ENCODE measurements around the gene VPS37C.

VPS37C gene

DNA sequence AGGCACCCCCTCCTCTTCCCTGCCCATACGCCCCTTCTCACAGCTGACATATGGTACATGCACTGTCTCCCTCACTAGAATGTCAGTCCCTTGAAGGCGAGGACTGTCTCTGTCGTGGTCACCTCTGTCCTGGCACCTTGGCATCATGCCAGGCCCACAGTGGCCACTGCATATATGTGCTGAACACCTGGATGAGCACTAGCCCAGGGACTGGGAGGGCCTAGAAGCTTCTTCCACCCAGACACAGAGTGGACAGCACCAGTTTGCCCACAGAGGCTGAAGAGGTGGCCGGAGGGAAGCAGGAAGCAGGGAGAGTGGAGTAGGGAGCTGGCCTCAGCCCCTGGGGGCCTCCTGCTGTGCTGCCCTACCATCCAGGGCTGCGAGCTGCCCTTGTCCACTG is 28.6 kb downstream of the VPS37C start:
- no peak for DNase-seq (ENCODE audit: low read depth)

DNA sequence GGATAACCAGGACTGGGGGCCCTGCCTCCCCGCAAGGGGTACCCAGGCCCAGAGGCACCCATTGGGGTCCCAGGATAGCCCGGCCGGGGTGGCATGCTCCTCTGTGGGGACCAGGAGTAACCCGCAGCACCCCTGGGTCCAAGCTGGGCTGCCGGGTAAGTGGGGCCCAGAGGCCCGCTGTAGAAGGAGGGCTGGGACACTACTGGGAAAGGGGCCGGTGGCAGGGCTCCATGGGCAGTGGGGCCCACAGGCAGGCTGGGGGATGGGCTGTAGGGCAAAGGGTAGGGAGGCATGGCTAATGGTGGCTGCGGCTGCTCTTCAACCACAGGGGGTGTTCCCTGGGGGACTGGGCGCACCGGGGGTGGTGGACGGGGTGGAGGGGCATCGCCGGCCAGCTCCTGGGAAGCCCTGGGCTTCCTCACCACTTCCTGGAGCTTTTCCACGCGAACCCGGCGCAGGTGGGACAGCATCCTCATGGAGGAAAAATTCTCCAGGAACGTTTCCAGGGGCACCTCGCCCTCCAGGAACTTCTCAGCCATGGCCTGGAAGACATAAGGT is 29.1 kb downstream of the VPS37C start:
- DNase-seq (ENCODE audit: low read depth): no peak

DNA sequence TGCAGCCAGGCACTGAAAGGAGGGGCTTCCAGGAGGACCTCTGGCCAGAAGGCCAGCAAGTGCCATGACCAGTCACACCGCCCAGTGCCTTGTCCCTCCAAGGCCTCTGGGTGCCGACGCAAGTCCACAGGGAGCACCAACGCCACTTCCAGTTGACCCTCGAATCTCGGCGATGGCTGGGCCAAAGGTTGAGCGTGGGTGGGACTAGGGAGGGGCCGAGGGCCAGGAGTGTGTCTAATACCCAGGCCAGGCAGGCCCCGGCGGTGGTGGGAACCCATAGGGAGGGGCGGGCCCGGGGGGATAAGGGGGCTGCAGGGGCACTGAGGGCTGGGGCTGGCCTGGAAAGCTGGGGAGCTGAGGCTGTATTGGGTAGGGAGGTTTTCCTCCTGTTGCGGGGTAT is 29.6 kb downstream of the VPS37C start:
- DNase-seq (ENCODE audit: low read depth): no peak

DNA sequence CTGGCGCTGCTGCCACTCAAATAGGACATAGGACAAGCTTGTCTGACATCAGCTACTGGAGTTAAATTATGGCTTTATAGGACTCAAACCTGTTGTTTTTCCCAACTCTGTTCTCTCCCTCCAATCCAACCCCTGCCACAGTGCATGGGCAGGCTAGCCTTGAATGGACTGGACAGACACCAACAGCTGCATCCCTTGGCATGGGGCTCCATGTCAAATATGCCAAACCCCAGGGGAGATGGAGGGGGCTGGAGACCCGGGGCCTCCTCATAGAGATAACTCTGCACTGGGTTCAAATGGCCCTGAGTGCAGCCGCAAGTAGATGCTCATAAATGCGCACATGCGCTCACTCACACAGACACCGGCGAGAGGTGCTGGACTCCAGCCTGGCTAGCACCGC is 30.0 kb downstream of the VPS37C start:
- no peak for DNase-seq (ENCODE audit: low read depth)

DNA sequence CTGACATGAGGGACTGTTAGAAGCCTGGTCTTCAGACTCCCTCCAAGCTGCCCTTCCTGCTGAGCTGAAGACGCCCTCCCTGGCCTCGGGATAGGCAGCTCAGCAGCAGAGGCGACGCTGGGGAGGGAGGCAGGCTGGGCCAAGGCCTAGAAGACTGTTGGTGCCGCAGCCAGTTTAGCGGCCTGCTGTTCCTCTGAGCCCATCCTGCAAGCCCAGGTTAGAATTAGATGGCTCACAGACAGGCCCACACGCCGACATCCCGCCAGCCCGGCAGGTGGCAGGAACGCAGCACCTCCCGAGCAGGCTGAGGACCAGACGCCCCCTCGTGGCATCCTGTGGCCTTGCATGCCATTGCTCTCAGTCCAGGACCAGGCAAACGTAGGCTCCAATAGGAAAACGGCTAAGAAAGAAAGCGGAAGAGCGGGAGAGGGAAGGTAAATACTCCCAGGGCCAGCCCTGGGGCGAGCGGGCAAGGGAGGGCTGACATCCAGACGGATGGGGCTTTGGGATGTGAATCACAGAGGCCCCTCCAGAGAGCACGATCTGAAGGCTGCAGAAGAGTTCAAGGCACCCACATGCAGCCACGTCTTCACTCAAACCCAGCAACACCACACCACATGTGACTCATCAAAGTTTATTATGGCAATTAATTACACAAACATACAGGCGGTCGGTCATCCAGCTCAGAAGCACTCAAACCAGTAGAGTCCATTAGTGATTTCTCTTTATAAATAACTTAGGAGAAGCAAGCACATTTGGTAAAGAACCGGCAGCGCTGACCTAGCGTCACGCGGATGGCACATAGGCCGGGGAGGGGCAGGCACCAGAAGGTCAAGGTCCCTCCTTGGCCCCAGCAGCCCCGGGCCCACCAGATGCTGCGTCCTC is 31.3 kb downstream of the VPS37C start:
- peak; percentile 84 for DNase-seq (ENCODE audit: low read depth)

DNA sequence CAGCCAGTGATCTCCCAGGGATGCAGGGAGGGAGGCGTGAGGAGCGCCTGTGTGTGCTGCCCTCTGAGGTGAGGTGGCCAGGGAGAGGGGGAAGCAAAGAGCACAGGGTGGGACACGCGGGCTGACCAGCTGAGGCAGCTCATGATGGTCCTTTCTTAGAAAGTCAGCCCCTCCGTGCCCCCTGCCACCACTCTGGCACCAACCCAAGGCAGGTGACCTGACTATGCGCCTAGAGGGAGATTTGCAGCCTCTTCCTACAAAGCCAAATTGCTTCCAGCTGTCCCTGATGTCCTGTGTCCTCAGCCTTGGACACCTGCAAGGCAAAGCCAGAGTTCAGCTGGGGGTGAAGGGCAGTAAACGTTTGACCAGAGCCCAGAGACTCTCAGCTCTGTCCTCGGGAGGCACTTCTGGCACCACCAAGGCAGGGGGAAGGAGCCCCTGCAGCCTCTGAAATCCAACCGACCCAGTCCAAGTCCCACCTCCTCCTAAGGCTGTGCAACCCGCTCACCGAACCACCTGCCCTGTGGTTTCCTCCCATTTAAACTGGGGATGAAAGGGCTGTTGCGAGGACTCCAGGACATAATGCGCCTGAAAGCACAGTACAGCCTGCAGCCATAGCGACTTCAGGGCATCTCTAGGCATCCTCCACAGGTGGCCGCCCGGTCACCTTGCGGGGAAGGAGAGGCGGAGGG is 32.1 kb downstream of the VPS37C start:
- no peak for DNase-seq (ENCODE audit: low read depth)

DNA sequence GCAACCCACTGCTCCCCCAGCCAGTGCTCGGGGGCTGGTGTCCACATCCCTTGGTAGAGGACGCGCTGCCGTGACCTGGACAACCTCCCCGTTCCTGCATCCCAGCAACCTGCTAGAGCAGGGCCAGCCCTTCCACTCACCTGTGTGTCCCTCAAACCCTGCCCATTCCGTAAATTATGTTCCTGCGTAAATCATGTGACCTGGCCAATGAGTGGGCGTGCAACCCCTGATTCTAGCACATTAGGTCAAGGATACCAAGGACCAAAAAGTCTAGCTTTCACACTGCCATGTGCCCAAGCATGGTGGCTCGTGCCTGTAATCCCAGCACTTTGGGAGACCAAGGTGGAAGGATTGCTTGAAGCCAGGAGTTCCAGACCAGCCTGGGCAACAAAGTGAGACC is 33.2 kb downstream of the VPS37C start:
- no peak for DNase-seq (ENCODE audit: low read depth)

DNA sequence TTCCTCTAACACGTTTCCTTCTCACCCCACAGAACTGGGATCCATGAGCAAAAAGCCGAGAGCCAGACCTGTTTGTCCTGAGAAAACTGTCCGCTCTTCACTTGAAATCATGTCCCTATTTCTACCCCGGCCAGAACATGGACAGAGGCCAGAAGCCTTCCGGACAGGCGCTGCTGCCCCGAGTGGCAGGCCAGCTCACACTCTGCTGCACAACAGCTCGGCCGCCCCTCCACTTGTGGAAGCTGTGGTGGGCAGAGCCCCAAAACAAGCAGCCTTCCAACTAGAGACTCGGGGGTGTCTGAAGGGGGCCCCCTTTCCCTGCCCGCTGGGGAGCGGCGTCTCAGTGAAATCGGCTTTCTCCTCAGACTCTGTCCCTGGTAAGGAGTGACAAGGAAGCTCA is 35.0 kb downstream of the VPS37C start:
- DNase-seq (ENCODE audit: low read depth): no peak

DNA sequence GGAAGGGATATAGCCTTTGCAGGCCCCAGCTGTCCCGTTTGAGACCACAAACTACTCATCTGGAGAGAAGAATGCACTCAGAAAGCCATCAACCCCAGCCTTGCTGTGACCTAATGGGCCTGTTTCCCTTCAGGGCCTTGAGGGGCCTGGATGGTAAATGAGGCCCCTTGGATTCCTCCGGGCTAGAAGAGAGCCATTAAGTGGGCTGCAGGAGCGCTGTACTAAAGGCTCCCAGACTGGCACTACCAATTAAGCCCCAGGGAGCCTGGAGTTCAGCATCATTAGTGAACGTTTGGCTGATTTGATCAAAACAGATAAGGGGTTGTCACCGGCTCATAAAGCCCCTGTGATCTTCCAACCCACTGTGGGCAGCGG is 35.9 kb downstream of the VPS37C start:
- no peak for DNase-seq (ENCODE audit: low read depth)

DNA sequence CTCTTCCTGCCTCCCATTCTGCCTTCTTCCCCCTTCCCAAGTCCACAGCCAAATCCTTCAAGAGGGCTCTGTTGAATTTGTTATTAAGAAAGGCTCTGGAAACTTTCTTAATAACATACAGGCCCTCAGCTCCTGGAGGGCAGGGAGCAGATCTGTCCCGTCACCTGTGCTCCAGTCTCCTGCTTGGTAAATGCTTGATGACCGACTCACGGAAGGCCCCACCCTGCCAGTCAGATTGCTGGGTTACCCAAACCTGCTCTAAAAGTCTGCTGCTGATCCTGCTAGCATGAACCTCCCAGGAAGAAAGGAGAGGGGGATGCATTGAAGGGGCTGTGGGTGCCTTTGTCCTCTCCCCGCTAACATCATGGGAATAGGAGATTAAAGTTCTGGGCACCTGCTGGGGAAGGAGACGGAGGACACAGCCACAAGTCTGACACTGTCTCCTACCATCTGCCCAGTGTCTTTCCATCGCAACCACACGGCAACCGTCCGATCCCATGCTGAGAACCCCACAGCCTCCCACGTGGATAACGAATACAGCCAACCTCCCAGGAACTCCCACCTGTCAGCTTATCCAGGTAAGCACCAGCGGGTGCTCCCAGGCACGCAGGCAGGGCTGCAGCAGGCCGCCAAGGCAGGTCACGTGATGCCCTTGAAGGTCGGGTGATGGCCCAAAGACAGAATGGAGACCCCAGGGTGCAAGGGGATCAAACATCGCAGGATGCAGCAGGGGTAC is 36.5 kb downstream of the VPS37C start:
- DNase-seq (ENCODE audit: low read depth): no peak

DNA sequence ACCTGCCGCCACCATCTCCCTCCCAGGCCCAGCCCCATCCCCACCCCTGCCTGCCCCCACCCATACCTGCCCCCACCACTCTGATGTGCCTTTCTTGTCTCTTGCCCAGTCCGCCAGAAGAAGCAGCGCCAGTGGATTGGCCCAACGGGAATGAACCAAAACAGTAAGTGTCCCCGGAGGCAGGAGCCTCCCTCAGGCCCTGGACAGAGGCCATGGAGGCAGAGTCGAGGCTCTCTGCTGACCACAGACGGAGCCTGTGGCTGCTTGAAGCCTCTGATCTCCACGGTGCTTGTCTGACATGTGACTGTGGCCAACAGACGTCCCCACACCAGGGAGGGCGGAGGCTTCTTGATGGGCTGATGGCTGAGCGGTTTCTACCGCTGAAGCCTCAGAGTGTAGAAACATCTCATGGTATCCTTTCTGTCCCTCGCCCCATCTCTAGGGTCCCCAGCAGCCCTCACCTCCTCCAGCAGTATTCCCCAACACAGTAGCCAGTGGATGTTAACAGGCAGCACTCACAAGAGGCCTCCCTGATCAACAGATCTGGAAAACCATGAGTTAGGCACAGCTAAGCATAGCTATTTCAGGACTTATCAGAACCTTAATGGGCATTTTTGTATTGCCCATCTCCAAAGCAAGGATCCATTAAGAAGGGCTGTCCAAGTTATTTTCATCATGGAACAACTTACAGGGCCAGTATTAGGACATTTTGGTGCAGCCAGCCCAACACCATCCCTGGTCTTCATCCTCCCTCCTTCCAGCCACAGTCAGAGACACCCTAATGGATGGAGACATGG is 37.3 kb downstream of the VPS37C start:
- DNase-seq (ENCODE audit: low read depth): no peak

DNA sequence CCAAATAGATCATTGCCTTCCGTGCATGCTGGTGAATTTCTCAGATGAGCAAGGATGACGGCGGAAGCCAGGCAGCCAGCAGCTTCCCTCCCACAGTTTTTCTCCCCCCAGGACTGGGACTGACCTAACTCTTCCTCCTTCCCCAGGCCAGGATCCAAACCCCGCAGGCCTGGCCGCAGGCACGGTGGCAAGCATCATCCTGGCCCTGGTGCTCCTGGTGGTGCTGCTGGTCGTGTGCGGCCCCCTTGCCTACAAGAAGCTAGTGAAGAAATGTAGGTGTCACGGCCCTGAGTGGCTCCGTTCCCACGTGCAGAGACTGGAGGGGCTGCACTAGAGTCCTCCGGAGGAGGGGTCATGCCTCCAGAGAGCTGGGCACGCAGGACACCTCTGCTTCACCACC is 38.5 kb downstream of the VPS37C start:
- DNase-seq (ENCODE audit: low read depth): no peak

DNA sequence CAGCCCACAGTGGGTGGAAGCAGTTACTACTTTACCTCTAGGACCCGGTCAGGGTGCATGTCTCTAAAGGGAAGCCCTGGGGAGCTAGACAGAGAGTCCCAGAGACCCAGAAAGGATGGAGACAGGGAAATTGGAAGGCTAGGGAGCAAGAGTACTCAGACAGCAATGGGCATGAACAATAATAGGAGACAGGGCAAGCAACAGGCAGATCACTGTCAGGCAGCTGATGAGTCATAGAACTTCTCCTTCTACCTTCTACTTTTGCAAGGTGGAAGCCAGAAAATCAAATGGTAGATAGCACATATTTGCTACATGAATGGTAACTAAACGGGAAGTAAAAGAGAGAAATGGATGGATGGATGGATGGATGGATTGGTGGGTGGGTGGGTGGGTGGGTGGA is 39.3 kb downstream of the VPS37C start:
- no peak for DNase-seq (ENCODE audit: low read depth)

DNA sequence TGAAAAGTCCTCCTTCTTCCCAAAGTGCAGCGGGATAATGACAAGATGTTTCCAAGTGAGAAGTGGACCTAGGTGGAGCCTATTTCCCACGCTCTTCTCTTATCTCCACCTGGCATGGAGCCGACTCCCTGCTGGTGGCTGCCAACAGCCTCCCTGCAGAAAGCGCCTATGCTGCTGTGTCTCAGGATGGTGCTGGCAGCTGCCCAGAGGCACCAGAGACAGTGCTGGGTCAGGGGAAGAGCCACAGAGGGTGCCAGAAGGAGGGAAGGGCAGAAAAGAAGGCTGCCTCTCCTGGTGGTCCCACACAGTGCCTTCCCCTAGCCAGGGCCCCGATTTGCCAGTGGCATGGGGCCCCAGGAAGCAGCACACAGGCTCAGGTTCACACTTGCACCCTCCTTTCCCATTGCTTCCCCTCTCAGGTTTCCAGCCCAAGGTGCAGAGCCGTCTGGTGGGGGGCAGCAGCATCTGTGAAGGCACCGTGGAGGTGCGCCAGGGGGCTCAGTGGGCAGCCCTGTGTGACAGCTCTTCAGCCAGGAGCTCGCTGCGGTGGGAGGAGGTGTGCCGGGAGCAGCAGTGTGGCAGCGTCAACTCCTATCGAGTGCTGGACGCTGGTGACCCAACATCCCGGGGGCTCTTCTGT is 39.9 kb downstream of the VPS37C start:
- no peak for DNase-seq (ENCODE audit: low read depth)

DNA sequence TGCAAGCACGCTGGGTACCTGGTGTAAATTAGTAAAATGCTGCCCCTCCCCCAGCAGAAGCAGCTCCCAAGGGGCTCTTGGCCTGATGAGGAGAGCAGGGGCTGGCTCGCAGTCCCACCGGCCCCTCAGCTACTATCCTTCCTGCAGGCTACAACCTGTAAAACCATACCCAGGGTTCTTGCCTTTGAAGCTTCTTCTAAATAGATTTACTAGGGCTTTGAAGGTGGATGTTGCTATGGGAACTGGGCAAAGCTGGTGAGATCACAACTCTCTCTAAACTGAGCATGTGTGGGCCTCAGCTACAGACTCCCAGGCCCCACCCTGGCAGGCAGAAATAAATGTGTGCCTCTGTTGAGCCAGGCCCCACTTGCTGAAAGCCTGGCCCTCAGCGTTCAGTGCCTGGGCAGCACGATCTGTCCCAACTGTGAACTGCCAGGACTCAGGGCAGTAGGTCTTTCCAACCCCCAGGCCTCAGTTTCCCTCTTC is 40.5 kb downstream of the VPS37C start:
- DNase-seq (ENCODE audit: low read depth): no peak

DNA sequence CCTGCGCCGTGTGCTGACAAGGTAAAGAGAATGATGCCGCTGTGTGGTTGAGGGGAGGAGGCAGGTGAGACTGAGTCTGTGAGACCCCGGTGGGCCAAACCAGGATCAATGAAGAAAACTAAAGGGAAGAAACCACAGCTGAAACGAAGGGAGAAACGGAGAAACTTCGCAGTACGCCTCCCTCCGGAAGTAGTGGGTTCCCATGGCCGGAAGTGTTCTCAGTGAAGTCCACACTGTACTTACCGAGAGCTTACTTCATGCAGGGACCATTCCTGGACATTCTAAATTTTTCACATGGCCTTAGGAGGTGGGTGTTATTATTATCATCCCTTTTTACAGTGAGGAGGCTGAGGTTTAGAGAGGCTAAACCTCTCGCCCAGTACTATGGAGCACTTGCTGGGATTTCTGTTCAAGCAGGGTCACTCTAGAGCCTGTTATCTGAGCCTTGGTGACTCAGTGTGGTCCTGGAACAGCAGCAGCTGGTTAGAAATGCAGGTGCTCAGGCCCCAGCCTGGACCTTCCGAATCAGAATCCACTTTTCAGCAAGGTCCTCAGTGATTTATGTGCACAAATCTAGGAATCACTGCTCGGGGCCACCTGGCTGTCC is 41.0 kb downstream of the VPS37C start:
- DNase-seq (ENCODE audit: low read depth): no peak

DNA sequence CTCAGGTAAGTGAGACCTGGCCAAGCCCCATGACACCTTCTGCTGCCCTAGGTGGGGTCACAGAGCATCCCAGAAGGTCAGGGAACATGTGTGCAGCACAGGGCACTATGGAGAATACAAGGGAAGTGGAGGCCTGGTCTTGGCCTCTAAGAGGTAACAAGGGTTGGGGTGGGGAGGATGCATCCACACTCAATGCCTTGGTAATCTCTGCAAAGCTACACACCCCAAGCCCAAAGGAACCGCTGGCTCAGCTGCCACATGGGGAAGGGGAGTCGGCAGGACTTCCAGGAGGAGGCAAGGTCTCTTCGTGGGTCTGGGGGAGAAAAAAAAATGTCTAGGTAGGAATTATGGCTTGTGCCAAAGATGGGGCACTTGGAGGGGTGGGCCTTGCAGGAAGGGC is 41.7 kb downstream of the VPS37C start:
- DNase-seq (ENCODE audit: low read depth): no peak

DNA sequence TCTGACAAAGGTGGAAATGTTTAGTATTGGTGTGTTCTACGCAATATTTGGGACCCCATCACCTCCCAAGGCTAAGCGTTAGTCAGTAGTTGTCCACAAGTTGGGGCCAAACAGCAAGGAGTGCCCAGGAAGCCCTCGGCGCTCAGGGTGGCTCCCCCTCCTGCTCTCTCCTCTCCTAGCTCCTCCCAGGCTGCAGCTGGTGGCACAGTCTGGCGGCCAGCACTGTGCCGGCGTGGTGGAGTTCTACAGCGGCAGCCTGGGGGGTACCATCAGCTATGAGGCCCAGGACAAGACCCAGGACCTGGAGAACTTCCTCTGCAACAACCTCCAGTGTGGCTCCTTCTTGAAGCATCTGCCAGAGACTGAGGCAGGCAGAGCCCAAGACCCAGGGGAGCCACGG is 42.2 kb downstream of the VPS37C start:
- no peak for DNase-seq (ENCODE audit: low read depth)

DNA sequence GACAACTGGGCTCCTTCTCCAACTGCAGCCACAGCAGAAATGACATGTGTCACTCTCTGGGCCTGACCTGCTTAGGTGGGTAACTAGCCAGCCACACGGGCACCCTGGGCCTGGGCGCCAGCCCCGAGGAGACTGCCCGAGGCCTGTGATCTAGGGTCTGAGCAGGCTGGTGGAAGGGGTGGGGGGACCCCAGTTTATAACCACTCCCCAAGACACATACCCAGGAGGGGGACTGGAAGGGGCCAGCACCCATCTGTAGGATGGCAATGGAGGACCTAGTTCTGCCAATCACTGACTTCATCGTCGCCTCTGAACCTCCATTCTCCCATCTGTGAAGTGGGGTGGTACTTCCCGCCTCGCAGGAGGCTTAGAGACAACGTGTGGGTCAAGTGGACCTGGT is 42.8 kb downstream of the VPS37C start:
- DNase-seq (ENCODE audit: low read depth): no peak

DNA sequence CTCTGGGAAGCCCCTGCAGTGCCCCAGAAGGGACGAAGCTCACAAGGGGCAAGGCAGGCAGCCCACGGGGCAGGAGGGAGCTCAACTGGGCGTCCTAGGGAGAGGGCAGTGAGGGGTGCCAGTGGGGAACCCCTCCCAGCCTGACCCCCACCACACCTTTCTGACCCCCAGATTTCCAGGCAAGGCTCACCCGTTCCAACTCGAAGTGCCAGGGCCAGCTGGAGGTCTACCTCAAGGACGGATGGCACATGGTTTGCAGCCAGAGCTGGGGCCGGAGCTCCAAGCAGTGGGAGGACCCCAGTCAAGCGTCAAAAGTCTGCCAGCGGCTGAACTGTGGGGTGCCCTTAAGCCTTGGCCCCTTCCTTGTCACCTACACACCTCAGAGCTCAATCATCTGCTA is 43.2 kb downstream of the VPS37C start:
- DNase-seq (ENCODE audit: low read depth): no peak

DNA sequence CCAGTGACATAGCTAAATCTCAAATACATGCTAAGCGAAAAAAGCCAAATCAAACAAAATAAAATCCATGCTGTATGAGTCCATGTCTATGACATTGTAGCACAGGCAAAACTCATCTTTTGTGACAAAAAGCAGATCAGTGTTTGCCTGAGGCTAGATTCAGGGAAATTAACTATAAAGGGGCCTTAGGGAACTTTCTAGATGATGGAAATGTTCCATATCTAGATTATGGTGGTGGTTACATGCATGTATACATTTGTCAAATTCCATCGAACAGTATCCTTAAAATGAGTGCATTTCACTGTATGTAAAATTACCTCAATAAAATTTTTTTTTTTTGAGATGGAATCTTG is 44.1 kb downstream of the VPS37C start:
- no peak for DNase-seq (ENCODE audit: low read depth)
